Measurements from ENCODE around the gene KCNAB3. TPM values are rescaled to one million over a fixed set of nuclear protein-coding genes. Genes with fewer than 3 reads are reported as not detected.

KCNAB3 gene
- total and polyA plus RNA-seq, 11 donors = 0.19 to 1.7 (median 0.38) TPM; not detected in 2

DNA sequence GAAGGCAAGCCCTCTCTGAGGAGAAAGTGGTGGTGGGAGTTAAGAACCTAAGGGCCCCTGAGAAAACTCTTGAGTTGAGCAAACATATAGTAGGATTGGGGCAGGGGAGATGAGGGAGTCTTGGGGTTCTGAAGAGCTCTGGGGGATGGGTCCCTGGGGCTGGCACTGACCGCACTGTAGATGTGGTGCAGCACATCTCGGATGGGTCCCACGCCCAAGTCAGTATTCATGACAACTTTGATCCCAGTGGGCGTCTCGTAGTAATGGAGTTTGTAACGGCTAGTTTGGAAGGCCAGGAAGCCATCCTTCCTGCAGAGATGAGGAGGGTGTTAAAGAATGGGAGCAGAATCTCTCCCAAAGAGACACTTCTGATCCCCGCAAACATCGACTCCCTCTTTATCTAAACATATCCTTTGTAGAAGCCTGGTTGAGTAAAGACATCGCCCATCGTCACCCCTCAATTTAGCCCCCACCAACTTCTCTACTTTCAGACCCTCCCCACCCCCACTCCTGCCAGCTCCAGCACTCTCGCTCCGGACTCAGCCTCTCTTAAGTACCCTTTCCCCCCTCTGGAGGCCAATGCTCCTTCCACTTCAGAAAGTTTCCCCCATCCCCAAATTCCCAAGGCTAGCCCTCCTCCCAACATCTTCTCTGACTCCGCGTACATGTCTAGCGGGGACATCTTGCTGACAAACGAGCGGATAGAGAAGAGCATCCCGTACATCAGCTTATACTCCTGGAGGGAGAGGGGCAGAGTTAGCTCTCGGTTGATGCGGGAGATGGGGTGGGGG lies 1.4 kb upstream of the KCNAB3 start:
- TF ChIP-seq, protein P1, sequence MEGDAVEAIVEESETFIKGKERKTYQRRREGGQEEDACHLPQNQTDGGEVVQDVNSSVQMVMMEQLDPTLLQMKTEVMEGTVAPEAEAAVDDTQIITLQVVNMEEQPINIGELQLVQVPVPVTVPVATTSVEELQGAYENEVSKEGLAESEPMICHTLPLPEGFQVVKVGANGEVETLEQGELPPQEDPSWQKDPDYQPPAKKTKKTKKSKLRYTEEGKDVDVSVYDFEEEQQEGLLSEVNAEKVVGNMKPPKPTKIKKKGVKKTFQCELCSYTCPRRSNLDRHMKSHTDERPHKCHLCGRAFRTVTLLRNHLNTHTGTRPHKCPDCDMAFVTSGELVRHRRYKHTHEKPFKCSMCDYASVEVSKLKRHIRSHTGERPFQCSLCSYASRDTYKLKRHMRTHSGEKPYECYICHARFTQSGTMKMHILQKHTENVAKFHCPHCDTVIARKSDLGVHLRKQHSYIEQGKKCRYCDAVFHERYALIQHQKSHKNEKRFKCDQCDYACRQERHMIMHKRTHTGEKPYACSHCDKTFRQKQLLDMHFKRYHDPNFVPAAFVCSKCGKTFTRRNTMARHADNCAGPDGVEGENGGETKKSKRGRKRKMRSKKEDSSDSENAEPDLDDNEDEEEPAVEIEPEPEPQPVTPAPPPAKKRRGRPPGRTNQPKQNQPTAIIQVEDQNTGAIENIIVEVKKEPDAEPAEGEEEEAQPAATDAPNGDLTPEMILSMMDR (IDR thresholded peaks at IDR 0.05) = no peak
- no peak for TF ChIP-seq POLR2A (IDR thresholded peaks at IDR 0.05)
- 41 to 44% (median 43%) methylated on average over 19 to 20 of the region's 20 CpGs for WGBS, 4 donors
- no peak for ATAC-seq
- Histone ChIP-seq H3K27ac (peak overlapping the region in 9 of 12 donors; percentile 52 to 88 (median 80)), H3K9me3 (no peaks in the 10 kb centered on the region), H3K27me3 (no peaks in the 10 kb centered on the region), H3K4me1 (peaks cover 2 to 30% (median 19%) of the 10 kb centered on the region in 12 donors), H3K36me3 (peaks cover 0 to 23% (median 11%) of the 10 kb centered on the region in 9 donors), H3K4me3 (peak overlapping the region; percentile 65 to 97 (median 80))
- no peak for DNase-seq
- intact Hi-C loops (cut with DNase I) = loop anchor here in 2 of 10 donors (5.0 kb wide), 3 partner anchors 44 to 61 kb away; partner anchors contain the start of gene CHD3 (in 1 of the 2)

DNA sequence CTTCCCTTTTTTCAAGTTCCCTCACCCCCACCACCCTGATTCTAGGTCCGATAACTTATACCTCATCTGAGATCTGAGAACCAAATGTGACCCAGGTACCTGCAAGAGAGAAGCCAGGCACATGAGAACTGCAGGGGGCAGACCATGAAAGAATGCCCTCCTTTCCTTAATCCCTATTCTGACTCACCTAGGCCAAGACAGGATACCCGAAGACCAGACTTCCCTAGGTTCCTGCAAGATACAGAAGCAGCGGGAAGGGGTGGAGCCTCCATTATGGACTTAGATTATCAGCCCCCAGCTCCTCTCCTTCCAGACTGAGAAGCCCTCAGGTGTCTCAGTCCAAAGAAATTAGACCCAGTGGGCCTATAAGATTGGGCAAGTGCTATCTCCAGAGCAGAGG lies 2.1 kb downstream of the KCNAB3 start:
- ATAC-seq (no peak), DNase-seq (no peak)
- Histone ChIP-seq H3K4me1 (peaks cover 0 to 24% (median 14%) of the 10 kb centered on the region in 12 donors), H3K27ac (no peak overlapping the region), H3K36me3 (peaks cover 0 to 8% (median 0%) of the 10 kb centered on the region in 9 donors), H3K9me3 (no peaks in the 10 kb centered on the region), H3K4me3 (no peak overlapping the region), H3K27me3 (no peaks in the 10 kb centered on the region)
- WGBS, 4 donors = 81 to 87% (median 83%) methylated on average over 3 of the region's 3 CpGs
- intact Hi-C loops (cut with DNase I) = loop anchor here in 1 of 10 donors (5.0 kb wide), 1 partner anchor 70 kb away; the partner anchor contains the start of genes CYB5D1, NAA38 and TMEM88
- TF ChIP-seq, protein P1 (IDR thresholded peaks at IDR 0.05) = no peak
- no peak for TF ChIP-seq POLR2A (IDR thresholded peaks at IDR 0.05)

DNA sequence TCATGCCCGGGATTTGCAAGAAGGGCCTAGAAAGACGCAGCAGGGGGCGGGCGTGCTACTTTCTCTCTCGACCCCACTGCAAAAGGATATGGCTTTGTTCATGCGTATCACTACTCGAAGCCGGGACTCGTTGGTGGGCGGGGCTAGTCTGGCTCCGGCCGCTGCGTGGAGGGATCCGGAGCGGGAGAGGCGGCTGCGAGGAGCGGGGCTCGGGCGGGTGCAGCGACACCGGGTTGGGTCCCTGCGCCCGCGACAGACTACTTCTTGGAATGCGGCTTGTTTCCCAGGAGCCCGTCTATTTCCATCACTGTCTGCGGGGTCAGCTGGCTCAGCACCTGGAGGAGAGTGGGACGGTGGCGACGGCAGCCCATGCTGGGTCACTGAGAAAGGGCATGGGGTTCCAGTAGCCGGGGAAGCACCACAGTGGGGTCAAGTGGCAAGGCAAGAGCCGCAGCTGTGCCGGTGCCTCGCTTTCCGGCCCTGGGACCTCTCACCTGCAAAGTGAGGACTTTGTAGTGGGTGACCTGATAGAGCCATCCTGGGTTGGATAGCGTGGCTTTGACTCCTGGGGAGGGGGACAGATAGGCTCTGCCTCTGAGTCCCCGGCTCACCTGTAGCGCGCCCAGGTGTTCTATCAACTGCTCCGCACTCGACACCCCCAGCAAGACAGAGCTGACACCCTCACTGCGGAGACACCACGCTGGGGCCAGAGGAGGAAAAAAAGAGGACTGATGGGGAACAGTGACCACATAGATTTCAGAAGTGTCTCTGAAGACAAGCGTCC lies 6.6 kb downstream of the KCNAB3 start:
- TF ChIP-seq, protein P1 (IDR thresholded peaks at IDR 0.05) = peak in 1 of 12 donors; percentile 21
- TF ChIP-seq POLR2A (IDR thresholded peaks at IDR 0.05) = peak in 1 of 2 donors; percentile 64
- ATAC-seq (peak; percentile 85 to 97 (median 94)), DNase-seq (peak; percentile 88 to 92 (median 90))
- intact Hi-C loops (cut with DNase I) = no loop called here
- H3K4me3 ChIP-seq = peak overlapping the region in 11 of 12 donors; percentile 9 to 61 (median 52)
- H3K27me3 ChIP-seq = no peaks in the 10 kb centered on the region
- no peaks in the 10 kb centered on the region for H3K9me3 ChIP-seq
- peak overlapping the region; percentile 25 to 81 (median 70) for H3K27ac ChIP-seq
- H3K36me3 ChIP-seq = no peaks in the 10 kb centered on the region
- WGBS, 4 donors = 16 to 35% (median 21%) methylated on average over 23 to 45 of the region's 45 CpGs
- H3K4me1 ChIP-seq = peaks cover 0 to 15% (median 9%) of the 10 kb centered on the region in 12 donors
